ENCODE results near the gene DHDH.

The DHDH gene

DNA sequence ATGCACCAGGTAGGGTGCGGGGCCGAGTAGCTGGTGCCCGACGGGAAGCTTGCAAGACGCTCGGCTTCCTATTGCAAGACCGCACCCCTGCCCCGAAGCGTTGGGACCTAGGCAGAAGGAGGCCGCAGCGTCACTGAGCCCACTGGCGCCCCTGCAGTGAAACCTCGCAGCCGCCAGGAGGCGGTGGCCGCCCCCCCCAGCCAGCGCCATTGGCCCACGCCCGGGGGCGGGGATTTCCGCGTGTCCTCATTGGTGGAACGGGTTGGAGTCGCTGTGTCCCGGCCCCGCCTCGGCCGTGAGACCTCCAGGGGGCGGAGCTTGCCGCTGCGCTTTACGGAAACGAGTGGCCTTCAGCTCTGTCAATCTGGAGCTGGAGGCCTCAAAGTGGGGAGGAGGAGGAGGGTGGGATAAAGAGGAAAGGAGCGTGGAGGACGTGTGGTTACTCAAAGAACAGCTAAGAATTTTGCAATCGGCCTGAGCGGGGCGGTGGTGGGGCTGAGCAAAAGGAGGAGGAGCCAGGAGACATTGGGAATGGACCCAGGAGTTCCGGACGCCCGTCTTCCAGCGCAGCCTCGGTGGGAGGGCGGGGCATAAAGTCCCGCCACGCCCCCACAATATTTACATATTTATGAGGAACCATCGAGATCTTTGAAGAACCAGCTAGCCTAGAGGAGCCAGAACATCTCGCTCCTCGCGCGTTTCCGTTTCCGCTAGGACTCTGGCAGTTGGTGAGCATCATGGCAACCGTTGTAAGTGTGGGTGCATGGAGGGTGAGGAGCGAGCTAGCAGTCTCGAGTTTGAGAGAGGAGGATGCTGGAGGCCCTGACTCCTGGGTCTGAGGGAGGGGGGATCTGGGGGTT lies 59.9 kb downstream of the DHDH start, which contains the start of the genes GYS1 and RUVBL2:
GYS1 (minus strand) TSS at position 135 of the 860 bp plus-strand sequence. CDS start 197 bp downstream, outside the sequence.
RUVBL2 (plus strand) TSS at position 713 of the 860 bp plus-strand sequence; CDS start at position 738, 25 bp downstream.
- DNase-seq: peak; percentile 98 to 99

DNA sequence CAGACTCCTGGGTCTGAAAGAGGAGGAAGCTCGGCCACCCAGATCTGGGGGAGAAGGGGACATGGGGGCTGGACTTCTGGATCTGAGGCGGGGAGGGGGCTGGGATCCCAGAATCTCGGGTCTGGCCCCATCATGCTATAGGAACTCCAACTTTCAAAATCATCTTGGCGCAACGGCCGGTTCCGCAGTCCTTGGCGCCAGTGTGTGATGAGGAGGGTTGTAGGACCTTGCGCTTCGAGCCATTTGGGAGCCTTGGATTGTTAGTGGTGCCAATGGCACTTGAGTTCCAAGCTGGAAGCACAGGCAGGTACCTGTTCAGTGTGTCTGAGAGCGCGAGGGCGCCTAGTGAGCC lies 60.5 kb downstream of the DHDH start:
- peak in 1 of 2 experiments; percentile 45 for DNase-seq
